ENCODE results near the gene UNK.

DNA sequence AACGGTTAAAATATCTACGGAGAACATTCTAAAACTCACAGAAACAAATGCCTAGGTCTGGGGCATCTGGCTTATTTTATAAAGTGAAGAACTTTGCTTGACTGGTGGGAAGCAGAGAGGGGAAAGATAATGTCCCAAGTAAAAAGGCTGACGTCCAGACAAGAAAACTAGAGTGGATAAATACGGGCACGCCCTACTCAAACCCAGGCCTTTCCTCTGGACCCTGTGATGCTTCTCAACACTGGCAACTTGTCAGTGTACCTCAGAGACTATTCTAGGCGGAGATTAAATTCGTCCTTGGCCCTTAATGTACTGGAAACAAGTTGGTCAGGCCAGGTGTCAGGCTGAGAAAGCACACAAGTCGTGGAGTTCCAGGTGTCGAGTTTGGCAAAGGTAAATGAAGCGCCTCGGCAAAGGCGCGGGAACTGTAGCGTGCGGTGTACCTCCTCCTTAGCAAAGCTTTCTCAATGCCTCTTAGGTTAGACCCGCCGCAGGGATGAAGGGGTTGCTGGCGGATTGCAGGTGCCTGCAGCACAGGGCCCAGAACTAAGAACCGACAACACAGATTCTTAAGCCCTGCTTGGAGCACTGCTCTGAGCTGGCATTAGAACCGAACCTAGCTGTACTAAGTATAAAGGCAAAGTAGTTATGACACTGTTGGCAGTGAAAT, 668 bp upstream of the UNK start:
- no peak for TF ChIP-seq ARNT (IDR thresholded peaks at IDR 0.05)
- TF ChIP-seq, protein P1, sequence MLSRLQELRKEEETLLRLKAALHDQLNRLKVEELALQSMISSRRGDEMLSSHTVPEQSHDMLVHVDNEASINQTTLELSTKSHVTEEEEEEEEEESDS (CRISPR knock-in tag; IDR thresholded peaks at IDR 0.05): no peak
- no peak for TF ChIP-seq JUNB (CRISPR knock-in tag; conservative IDR thresholded peaks at IDR 0.05)
- no peak for TF ChIP-seq EHMT2 (IDR thresholded peaks at IDR 0.05)
- peak; percentile 84 for TF ChIP-seq NFRKB (IDR thresholded peaks at IDR 0.05; ENCODE audit: low read depth)
- no peak for TF ChIP-seq BRCA1 (IDR thresholded peaks at IDR 0.05)
- TF ChIP-seq BRCA1 (CRISPR knock-in tag; IDR thresholded peaks at IDR 0.05): no peak
- TF ChIP-seq ATF1 (CRISPR knock-in tag; IDR thresholded peaks at IDR 0.05): no peak
- no peak for TF ChIP-seq ATF1 (tag; IDR thresholded peaks at IDR 0.05)
